ENCODE measurements around the gene DERL2.

Gene DERL2

GRCh38 chr17:5473906-5474305 lies 12.1 kb downstream of the DERL2 start:
- no peak overlapping the region for H3K4me3 ChIP-seq (ENCODE audit: low read depth, low read length)
- TF ChIP-seq CTCF (IDR thresholded peaks at IDR 0.05; ENCODE audit: low read depth, low read length, missing control alignments): no peak
- DNase-seq (ENCODE audit: low read depth): no peak
- in situ Hi-C loops (cut with HindIII; ENCODE audit: low sequenced_read_pairs): loop anchor here (5.0 kb wide), 1 partner anchor 37 kb away; the partner anchor contains the start of gene C1QBP

- no peak for DNase-seq (ENCODE audit: low read depth)
- in situ Hi-C loops (cut with HindIII; ENCODE audit: low sequenced_read_pairs): loop anchor here (5.0 kb wide), 1 partner anchor 35 kb away; the partner anchor contains the start of gene C1QBP
- no peak overlapping the region for H3K4me3 ChIP-seq (ENCODE audit: low read depth, low read length)
- no peak for TF ChIP-seq CTCF (IDR thresholded peaks at IDR 0.05; ENCODE audit: low read depth, low read length, missing control alignments)
Observed at GRCh38 chr17:5472511-5472910, 13.5 kb downstream of the DERL2 start.

- TF ChIP-seq CTCF (IDR thresholded peaks at IDR 0.05; ENCODE audit: low read depth, low read length, missing control alignments): no peak
- peak overlapping the region; percentile 90 for H3K4me3 ChIP-seq (ENCODE audit: low read depth, low read length)
- in situ Hi-C loops (cut with HindIII; ENCODE audit: low sequenced_read_pairs): no loop called here
- no peak for DNase-seq (ENCODE audit: low read depth)
Observed at GRCh38 chr17:5468075-5468473, 17.9 kb downstream of the DERL2 start.

GRCh38 chr17:5467416-5467815 lies 18.6 kb downstream of the DERL2 start:
- in situ Hi-C loops (cut with HindIII; ENCODE audit: low sequenced_read_pairs): no loop called here
- TF ChIP-seq CTCF (IDR thresholded peaks at IDR 0.05; ENCODE audit: low read depth, low read length, missing control alignments): no peak
- H3K4me3 ChIP-seq (ENCODE audit: low read depth, low read length): peak overlapping the region; percentile 90
- no peak for DNase-seq (ENCODE audit: low read depth)

- in situ Hi-C loops (cut with HindIII; ENCODE audit: low sequenced_read_pairs): no loop called here
- TF ChIP-seq CTCF (IDR thresholded peaks at IDR 0.05; ENCODE audit: low read depth, low read length, missing control alignments): no peak
- DNase-seq (ENCODE audit: low read depth): no peak
- H3K4me3 ChIP-seq (ENCODE audit: low read depth, low read length): no peak overlapping the region
Observed at GRCh38 chr17:5466295-5466694, 19.7 kb downstream of the DERL2 start.

- no peak overlapping the region for H3K4me3 ChIP-seq (ENCODE audit: low read depth, low read length)
- no peak for TF ChIP-seq CTCF (IDR thresholded peaks at IDR 0.05; ENCODE audit: low read depth, low read length, missing control alignments)
- DNase-seq (ENCODE audit: low read depth): no peak
- in situ Hi-C loops (cut with HindIII; ENCODE audit: low sequenced_read_pairs): no loop called here
Observed at GRCh38 chr17:5464717-5465507, 21.1 kb downstream of the DERL2 start.
